ENCODE measurements around the gene SLC30A5. TPM values are rescaled to one million over a fixed set of nuclear protein-coding genes. Genes with fewer than 3 reads are reported as not detected.
"Not testable (repeated sequence)": the region's sequence is repeated elsewhere in the genome, so short reads cannot be mapped to it uniquely, and the experiment has no call there.

Gene SLC30A5
- 35.2 and 43.3 TPM in 2 replicates for total RNA-seq

DNA sequence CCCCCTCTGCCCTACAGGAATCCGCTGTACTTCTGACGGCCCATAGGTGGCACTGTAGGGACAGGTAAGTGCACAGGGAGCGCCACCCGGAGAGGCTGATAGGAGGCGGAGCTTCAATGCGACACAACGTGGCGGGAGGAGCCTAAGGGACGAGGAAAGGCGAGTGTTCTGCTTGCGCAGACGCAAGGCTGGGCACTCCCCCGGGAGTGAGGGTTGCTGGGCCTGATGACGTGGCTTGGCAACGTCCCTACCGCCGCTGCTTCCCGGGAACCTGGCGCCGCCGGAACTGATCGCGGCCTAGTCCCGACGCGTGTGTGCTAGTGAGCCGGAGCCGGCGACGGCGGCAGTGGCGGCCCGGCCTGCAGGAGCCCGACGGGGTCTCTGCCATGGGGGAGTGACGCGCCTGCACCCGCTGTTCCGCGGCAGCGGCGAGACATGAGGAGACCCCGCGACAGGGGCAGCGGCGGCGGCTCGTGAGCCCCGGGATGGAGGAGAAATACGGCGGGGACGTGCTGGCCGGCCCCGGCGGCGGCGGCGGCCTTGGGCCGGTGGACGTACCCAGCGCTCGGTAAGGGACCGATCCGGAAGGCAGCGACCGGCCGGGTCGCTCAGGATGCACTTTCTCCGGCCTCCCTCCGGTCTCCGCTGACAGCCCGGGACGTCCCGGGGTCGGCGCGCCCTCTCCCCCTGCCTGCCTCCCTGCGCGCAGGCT, at the start of gene SLC30A5:
TSS of gene SLC30A5 (plus strand) at position 244 of the 712 bp plus-strand sequence. CDS start at position 486, 242 bp downstream.
- DNase-seq (ENCODE audit: extremely low read depth, low read depth, low spot score) = peak; percentile 97

DNA sequence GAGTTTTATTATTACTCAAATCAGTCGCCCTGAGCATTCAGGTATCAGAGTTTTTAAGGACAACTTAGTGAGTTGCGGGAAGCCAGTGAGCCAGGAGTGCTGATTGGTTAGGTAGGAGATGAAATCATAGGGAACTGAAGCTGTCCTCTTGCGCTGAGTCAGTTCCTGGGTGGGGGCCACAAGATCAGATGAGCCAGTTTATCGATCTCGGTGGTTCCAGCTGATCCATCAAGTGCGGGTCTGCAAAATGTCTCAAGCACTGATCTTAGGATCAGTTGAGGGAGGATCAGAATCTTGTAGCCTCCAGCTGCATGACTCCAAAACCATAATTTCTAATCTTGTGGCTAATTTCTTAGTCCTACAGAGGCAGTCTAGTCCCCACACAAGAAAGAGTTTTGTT, 48.6 kb upstream of the SLC30A5 start:
- not testable (repeated sequence) for DNase-seq (ENCODE audit: extremely low read depth, low read depth, low spot score)

DNA sequence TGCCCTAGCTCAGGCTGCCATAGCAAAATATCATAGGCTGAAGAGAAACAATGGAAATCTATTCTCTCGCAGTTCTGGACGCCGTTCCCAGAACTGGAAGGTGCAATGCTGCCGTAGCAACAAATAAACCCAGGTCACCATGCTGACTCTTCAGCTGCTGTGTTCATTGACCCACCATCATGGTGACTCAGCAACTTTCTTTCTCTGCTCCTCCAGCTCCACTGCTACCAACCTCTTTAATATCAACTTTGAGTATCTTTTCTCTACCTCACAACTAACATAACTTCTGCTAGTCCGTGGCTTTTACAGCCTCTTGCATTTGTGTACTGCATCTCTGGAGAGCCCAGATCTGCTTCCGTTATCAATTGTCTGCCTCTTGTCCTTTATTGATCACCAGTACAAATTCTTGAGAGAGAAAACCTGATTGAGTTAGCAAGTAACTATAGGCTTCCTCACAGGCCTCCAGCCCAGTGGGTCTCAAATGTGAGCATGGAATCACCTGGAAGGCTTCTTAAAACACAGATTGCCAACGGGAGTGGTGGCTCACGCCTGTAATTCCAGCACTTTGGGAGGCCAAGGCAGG, 47.3 kb upstream of the SLC30A5 start:
- DNase-seq (ENCODE audit: extremely low read depth, low read depth, low spot score) = no peak

DNA sequence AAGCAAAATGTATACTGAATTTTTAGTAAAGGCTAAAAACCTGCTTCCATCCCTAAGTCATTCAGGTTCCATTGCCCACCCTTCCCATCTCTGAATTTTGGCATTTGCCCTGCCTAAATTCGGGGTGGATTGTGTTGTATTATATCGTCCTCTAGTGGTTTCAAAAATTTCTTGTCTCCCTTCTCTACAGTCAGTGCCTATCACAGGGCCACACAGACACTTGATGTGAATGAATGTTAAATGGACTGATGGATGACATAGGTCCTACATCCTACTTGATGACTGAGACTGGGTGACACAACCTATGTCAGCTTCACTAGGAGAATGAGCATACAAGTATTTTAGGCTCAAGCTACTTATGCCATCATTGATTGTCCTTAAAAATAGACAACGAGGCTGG, 45.6 kb upstream of the SLC30A5 start:
- DNase-seq (ENCODE audit: extremely low read depth, low read depth, low spot score) = no peak

DNA sequence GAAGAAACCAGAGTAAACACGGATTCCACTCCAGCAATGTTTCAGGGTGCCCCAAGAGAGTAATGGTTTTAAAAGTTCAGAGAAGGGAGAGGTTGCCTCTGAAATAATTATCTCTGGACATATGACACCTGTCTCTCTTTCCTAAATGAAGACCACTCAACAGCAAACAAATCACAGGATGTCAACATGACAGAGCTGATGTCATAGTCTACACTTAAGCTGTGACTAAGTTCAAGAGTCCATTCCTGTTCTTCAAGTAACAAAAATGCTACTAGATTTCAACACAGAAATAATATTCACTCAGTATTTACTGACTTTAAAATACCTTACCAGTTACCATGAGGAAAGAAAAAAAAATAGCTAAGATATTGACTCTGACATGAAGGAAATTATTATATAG, 44.7 kb upstream of the SLC30A5 start:
- DNase-seq (ENCODE audit: extremely low read depth, low read depth, low spot score) = no peak

DNA sequence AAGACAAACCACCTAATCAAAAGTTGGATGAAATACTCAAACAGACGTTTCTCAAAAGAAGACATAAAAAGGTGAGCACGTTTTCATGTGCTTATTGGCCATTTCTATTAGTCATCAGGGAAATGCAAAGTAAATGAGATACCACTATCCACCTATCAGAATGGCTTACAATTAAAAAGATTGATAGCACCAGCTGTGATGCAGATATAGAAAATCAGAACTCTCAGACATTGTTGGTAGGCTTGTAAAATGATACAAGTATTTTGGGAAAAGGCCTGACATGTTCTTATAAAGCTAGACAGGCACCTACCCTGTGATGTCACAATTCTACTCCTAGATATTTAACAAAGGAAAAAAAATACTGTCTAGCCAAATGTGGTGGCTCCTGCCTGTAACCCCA, 44.0 kb upstream of the SLC30A5 start:
- no peak for DNase-seq (ENCODE audit: extremely low read depth, low read depth, low spot score)

DNA sequence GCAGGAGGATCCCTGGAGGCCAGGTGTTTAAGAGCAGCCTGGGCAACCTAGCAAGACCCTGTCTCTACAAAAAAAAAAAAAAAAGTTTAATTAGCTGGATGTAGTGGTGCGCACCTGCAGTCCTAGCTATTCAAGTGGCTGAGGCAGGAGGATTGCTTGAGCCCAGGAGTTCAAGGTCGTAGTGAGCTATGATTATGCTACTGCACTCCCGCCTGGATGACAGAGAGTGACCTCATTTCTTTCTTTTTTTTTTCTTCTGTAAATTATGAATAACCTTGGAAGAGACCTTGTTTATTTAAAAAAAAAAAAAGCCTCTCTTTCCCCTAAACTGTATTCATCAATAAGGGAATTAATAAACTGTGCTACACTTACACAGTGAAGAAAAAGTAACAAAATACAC, 43.6 kb upstream of the SLC30A5 start:
- DNase-seq (ENCODE audit: extremely low read depth, low read depth, low spot score) = no peak

DNA sequence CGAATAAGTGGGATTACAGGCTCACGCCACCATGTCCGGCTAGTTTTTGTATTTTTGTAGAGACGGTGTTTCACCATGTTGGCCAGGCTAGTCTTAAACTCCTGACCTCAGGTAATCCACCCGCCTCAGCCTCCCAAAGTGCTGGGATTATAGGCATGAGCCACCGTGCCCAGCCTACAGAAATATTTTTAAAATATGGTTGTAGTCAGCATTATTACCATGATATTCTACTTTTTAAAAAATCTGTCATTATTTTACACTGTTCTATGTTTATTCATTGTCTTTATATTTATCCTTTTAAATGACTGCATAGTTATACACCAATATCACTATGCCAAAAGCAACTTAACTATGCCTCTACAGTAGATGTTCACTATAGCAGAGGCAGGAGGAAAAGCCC, 41.6 kb upstream of the SLC30A5 start:
- no peak for DNase-seq (ENCODE audit: extremely low read depth, low read depth, low spot score)

DNA sequence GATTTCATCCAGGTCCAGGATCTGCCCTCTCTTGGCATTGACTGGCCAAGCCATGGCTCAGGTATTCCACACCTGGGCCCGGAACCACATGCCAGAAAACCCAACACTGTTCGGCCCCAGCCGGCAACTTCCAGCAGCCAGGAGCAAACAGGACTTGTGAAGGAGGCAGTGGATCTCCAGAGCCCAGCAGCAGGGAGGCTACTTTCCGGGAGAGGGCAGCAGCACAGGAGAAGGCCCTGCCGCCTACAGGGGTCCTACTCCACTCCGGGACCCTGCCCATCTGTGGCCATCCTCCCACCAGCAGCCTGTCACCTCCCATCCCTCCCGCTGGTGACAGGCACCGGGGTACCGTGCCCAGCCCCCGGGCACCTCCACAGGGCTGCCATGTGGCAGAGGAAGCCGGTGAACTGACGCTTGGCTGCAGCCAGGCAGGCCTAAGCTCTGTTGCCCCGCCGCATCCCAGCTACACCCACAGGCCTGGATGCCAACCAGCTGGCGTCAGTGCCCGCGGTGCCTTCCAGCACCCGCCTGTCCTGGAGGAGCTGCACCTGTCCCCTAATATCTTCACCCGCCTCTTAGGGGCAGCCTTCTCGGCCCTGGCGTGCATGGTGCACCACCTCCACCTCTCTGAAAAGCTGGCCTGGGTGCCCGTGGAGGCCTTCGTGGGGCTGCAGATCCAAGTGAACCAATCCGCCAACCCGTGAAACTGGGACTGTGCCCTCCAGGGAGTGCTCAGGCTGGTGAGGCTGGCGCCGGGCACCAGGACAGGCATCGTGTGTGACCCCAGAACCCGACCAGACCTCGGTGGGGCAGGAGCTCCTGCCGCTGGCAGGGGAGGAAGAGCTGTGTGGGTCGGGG, 18.9 kb upstream of the SLC30A5 start:
- no peak for DNase-seq (ENCODE audit: extremely low read depth, low read depth, low spot score)

DNA sequence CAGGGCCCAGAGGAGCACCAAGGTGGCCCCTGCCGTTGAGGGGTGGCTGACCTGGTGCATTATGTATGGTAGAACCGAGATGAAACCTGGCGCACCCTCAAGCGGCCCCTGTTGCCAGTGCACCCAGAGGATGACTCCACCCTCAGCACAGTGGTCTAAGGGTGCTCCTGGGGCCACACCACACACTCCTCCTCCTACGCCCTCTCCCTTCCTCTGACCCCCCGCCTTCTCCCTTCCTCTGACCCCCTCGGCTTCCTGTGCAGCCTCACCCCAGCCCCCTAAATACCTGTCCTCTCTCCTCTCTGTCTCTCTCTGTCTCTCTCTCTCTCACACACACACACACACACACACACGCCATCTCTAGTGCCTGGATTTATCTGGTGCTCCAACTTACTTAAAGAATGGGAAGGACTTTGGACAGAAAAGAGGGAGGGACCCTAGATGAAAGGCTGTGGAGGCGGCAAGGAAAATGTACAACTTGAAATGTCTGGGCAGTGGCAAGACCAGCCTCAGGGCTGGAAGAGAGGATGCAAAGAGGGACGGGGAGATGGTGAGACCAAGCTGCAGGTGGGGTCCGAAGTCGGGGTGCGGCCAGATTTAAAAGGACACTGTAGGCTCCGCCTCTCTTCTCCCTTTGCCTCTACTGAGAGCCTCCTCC, 18.2 kb upstream of the SLC30A5 start:
- DNase-seq (ENCODE audit: extremely low read depth, low read depth, low spot score) = no peak

DNA sequence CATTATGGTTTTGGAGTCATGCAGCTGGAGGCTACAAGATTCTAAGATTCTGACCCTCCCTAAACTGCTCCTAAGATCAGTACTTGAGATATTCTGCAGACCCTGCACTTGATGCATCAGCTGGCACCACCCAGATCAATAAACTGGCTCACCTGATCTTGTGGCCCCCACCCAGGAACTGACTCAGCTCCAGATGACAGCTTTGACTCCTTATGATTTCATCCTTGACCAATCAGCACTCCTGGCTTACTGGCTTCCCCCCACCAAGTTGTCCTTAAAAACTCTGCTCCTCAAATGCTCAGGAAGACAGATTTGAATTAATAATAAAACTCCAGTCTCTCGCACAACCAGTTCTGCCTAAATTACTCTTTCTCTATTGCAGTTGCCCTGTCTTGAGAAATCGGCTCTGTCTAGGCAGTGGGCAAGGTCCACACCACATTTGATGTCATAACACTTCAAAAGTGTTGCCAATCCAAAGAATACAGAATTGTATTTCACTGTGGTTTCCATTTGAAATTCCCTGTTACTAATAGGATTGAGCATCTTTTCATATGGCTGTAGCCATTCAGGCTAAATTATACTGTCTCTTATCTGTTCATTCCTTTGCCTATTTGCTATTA, 14.8 kb upstream of the SLC30A5 start:
- DNase-seq (ENCODE audit: extremely low read depth, low read depth, low spot score) = no peak

DNA sequence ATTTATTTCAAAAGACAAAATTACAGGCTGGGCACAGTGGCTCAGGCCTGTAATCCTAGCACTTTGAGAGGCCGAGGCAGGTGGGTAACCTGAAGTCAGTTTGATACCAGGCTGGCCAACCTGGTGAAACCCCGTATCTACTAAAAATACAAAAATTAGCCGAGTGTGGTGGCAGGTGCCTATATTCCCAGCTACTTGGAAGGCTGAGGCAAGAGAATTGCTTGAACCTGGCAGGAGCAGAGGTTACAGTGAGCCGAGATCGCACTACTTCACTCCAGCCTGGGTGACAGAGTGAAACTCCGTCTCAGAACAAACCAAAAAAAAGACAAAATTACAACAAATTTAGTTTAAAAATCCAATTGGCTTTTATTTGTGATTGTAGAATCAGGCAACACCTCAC, 14.3 kb upstream of the SLC30A5 start:
- DNase-seq (ENCODE audit: extremely low read depth, low read depth, low spot score) = no peak

DNA sequence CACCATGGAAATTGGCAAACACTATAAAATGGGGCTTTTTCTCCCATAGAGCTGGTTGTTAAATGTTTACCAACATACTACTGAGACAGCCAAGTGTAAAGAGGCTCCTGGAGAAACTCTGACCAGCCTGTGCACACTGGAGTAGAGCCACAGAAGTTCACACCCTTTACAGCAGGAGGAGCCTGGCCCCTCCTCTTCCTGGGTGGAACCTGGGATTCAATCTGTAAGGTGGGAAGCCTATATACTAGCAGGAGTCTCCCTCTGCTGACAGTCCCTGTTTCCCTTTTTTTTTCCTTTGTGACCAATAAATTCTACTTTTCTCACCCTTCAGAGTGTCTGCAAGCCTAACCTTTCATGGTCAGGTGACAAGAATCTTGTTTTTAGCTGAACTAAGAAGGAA, 10.4 kb upstream of the SLC30A5 start:
- DNase-seq (ENCODE audit: extremely low read depth, low read depth, low spot score) = no peak

DNA sequence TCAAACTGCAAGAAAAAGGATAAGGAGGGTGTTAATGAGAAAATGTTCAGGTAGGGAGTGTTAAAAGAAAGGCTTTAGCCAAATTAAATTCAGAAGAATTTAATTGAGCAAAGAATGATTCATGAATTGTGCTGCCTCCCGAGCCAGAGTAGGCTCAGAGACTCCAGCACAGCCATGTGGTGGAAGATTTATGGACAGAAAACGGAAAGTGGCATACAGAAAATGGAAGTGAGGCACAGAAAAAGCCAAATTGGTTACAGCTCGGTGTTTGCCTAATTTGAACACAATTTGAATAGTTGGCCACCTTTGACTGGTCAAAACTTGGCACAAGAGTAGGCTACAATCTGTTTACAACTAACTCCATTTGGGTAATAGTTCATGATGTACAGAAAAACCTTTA, 9.6 kb upstream of the SLC30A5 start:
- no peak for DNase-seq (ENCODE audit: extremely low read depth, low read depth, low spot score)

DNA sequence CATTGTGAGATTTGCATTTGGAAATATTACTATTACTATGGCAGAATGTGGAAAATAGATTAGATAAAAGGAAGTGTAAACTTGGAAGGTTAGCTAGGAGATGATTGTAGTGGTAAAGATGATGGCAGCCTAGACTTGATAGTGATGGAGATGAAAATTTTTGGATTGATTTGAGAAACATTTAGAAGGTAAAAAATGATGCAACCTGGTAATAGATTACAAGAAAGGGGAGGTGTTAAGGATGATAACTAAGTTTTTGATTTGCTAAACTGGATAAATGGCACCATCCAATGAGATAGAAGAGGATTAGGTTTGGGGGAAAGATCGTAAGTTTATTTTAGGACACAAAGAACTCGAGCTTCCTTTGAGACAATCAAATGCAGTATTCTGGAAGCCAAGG, 8.9 kb upstream of the SLC30A5 start:
- no peak for DNase-seq (ENCODE audit: extremely low read depth, low read depth, low spot score)

DNA sequence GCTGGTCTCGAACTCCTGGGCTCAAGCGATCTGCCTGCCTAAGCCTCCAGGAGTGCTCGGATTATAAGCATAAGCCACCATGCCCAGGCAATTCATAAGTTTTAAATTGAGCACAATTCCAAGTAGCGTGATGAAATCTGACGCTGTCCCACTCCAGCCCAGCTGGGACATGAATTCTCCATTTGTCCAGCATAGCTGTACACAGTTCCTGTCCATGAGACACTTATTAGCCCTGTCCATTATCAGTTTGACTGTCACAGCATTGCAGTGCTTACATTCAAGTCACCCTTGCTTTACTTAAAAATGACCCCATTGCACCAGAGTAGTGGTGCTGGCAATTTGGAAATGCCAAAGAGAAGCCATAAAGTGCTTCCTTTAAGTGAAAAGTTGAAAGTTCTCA, 7.6 kb upstream of the SLC30A5 start:
- no peak for DNase-seq (ENCODE audit: extremely low read depth, low read depth, low spot score)

DNA sequence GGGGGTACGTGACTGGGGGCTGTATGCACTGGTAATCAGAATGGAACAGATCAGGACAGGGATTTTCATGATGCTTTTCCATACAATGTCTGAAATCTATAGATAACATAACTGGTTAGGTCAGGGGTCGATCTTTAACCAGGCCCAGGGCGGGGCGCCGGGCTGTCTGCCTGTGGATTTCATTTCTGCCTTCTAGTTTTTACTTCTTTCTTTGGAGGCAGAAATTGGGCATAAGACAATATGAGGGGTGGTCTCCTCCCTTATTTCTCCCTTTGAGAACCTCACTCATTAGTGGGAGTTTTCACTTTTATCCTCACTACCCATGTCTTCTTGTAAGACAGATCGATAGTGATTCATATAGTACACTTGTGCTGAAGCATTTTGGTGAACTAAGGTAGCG, 5.8 kb upstream of the SLC30A5 start:
- not testable (repeated sequence) for DNase-seq (ENCODE audit: extremely low read depth, low read depth, low spot score)

DNA sequence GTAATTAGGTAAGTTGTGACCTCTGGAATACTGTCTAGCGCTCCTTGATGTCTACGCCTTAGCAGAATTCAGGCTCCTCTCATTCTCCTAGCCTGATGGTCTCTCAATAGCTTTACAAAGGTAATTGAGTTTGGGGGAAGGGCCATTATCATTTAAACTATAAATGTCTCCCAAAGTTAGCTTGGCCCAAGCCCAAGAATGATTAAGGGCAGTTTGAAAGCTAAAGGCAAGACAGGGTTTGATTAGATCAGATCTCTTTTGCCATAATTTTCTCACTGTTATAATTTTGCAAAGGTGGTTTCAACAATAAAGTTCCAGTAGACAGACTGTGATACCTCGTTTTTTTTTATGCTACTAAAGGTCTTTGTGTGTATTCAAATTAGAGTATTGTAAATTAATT, 3.7 kb upstream of the SLC30A5 start:
- no peak for DNase-seq (ENCODE audit: extremely low read depth, low read depth, low spot score)

DNA sequence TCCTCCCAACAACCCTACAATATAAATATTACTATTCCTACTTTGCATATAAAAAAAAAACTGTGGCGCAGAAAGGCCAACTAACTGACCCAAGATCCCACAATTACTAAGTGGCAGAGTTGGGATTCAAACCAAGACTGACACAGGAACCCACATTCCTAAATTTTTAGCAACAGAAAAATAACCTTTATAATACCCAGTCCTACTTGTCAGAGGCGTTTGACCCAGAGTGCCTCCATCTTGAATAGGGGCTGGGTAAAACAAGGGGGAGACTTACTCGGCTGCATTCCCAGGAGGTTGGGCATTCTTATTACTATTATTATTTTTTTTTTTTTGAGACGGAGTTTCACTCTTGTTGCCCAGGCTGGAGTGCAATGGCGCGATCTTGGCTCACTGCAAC, 2.0 kb upstream of the SLC30A5 start:
- DNase-seq (ENCODE audit: extremely low read depth, low read depth, low spot score) = no peak

DNA sequence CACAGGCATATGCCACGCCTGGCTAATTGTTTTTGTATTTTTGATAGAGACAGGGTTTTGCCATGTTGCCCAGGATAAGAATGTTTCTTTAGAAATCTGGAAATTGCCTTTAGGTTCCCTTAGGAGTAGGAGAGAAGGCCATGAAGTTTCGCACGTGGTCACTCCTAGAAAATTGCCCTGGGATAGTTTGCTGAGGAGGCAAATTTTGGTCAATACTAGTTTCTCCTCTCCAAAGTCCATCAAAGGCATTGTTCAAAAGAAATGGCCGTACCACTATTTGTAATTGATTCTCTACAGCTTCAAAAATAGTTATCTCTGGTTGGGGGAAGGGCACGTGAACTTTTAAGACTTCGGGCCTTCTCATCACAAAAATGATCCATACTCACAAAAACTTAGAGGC, 845 bp upstream of the SLC30A5 start:
- DNase-seq (ENCODE audit: extremely low read depth, low read depth, low spot score) = no peak

DNA sequence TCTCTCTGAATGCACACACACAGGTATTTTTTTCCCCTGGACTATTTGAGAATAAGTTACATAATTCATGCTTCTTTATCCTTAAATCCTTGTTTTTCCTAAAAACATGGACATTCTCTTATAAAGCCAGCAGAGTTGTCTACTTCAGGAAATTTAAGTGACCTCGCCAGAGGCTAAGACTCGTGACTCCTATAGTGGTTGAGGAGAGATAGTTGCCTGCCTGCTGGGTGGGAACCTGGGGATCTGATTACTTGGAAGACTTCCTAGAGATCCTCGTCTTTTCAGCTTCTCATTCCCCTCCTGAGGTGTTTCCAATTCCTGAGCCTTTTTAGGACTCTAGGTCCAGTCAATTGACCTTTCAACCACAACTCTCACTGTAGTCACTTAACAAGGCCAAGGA, 5.5 kb downstream of the SLC30A5 start:
- no peak for DNase-seq (ENCODE audit: extremely low read depth, low read depth, low spot score)

Measured in glomerular endothelial cell (primary cell).